Astrocyte (in vitro differentiated cells and primary cell): ENCODE results near the gene SRBD1. TPM values are rescaled to one million over a fixed set of nuclear protein-coding genes. Genes with fewer than 3 reads are reported as not detected.

Experiments
- DNase-seq: peaks from one replicate; pipeline ENCODE4 v3.0.0-alpha.2; 2010; ENCODE audit warnings: low read depth
- FAIRE-seq: peaks from 2 replicates; lab custom pipeline; 2011; peaks lifted over from hg19 to GRCh38; lab: Jason Lieb, UNC
- H2AFZ ChIP-seq: 2 replicates; pipeline ENCODE4 v1.6.0; 2012; ENCODE audit warnings: low read depth, low read length, inconsistent platforms
- H3K27ac ChIP-seq: 2 replicates; pipeline ENCODE4 v1.5.1; 2011; ENCODE audit warnings: low read depth, low read length, inconsistent platforms
- H3K27me3 ChIP-seq: 2 replicates; pipeline ENCODE4 v1.6.0; 2011; ENCODE audit warnings: low read length, inconsistent platforms; ENCODE audit not compliant: insufficient read depth
- H3K36me3 ChIP-seq: 2 replicates; pipeline ENCODE4 v1.5.1; 2011; ENCODE audit warnings: low read length, inconsistent platforms; ENCODE audit not compliant: insufficient read depth
- H3K4me1 ChIP-seq: 2 replicates; pipeline ENCODE4 v1.5.1; 2011; ENCODE audit warnings: low read length, inconsistent platforms; ENCODE audit not compliant: insufficient read depth
- H3K4me2 ChIP-seq: 2 replicates; pipeline ENCODE4 v1.6.0; 2012; ENCODE audit warnings: low read length, inconsistent platforms
- H3K4me3 ChIP-seq: 2 replicates; pipeline ENCODE4 v1.5.1; 2011; ENCODE audit warnings: low read depth, mild to moderate bottlenecking, low read length, inconsistent platforms; ENCODE audit not compliant: insufficient read depth
- H3K79me2 ChIP-seq: 2 replicates; pipeline ENCODE4 v1.6.0; 2012; ENCODE audit warnings: mild to moderate bottlenecking, low read length, inconsistent platforms; ENCODE audit not compliant: insufficient read depth
- H3K9ac ChIP-seq: 2 replicates; pipeline ENCODE4 v1.6.0; 2012; ENCODE audit warnings: mild to moderate bottlenecking, low read length, inconsistent platforms
- H3K9me3 ChIP-seq: 2 replicates; pipeline ENCODE4 v1.5.1; 2012; ENCODE audit warnings: low read depth, mild to moderate bottlenecking, low read length, inconsistent platforms; ENCODE audit not compliant: insufficient read depth
- H4K20me1 ChIP-seq: 2 replicates; pipeline ENCODE4 v1.6.0; 2012; ENCODE audit warnings: low read length, inconsistent platforms; ENCODE audit not compliant: insufficient read depth
- H3K27ac Mint-ChIP-seq: one replicate; pipeline ENCODE4 v1.8.0; 2021; ENCODE audit warnings: mild to moderate bottlenecking, mixed read lengths; ENCODE audit not compliant: unreplicated experiment
- H3K27me3 Mint-ChIP-seq: one replicate; pipeline ENCODE4 v1.8.0; 2021; ENCODE audit warnings: low read depth, mixed read lengths; ENCODE audit not compliant: unreplicated experiment
- H3K36me3 Mint-ChIP-seq: one replicate; pipeline ENCODE4 v1.8.0; 2021; ENCODE audit warnings: low read depth, mixed read lengths; ENCODE audit not compliant: unreplicated experiment
- H3K4me1 Mint-ChIP-seq: one replicate; pipeline ENCODE4 v1.8.0; 2021; ENCODE audit warnings: low read depth, mixed read lengths; ENCODE audit not compliant: unreplicated experiment
- H3K4me3 Mint-ChIP-seq: one replicate; pipeline ENCODE4 v1.8.0; 2021; ENCODE audit warnings: mild to moderate bottlenecking, moderate library complexity, mixed read lengths; ENCODE audit not compliant: unreplicated experiment
- H3K9me3 Mint-ChIP-seq: one replicate; pipeline ENCODE4 v1.8.0; 2021; ENCODE audit warnings: mild to moderate bottlenecking, mixed read lengths; ENCODE audit not compliant: unreplicated experiment
- EZH2 ChIP-seq: IDR thresholded peaks from 2 replicates; pipeline ENCODE4 v1.6.1; 2012; ENCODE audit warnings: mild to moderate bottlenecking, low read length, inconsistent platforms; ENCODE audit not compliant: insufficient read depth
- total RNA-seq: library from RNA; stranded (reverse); gene quantifications from 2 replicates; pipeline ENCODE4 v1.2.1, GENCODE V29; 2021
- TF ChIP-seq, protein P1 (sequence below): IDR thresholded peaks from 2 replicates; pipeline ENCODE4 v1.5.1; 2011; ENCODE audit warnings: low read depth, mild to moderate bottlenecking, inconsistent platforms, low read length, moderate library complexity; ENCODE audit not compliant: insufficient read depth

The SRBD1 gene
- total RNA-seq, 1 donor from 2014 or later, result 9.3 TPM

DNA sequence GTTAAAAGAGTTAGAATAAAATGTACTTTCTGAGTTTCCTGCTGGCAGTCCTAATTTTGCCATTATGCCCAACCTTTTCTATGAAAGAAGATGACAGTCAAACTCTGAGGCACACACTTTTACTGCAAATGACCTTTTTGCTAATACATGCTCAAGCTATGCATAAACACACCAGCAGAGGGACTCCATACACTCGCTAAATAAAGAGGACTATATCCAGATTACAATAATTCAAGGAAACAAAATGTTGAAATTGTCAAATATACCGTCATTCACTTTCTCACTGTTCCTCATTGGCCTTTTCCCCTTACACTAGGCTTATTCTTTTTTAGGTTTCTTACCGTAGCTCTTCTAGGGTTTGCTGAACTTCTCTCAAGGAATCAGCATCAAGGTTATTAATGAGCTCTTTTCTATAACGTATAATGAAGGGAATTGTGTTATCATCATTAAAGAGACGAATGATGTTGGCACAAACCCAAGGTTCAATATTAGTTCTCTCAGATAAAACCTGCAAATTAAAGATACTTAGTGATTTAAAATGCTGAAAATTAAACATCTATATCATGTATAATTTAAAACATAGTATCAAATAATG is 25.7 kb downstream of the SRBD1 start:
- DNase-seq (no peak), FAIRE-seq (peak; percentile 86)
- H3K4me3 ChIP-seq, result no peak overlapping the region
- peaks cover 5% of the 10 kb centered on the region for H3K79me2 ChIP-seq
- H3K4me3 Mint-ChIP-seq, result no peak overlapping the region
- no peaks in the 10 kb centered on the region for H3K36me3 ChIP-seq
- TF ChIP-seq, protein P1, sequence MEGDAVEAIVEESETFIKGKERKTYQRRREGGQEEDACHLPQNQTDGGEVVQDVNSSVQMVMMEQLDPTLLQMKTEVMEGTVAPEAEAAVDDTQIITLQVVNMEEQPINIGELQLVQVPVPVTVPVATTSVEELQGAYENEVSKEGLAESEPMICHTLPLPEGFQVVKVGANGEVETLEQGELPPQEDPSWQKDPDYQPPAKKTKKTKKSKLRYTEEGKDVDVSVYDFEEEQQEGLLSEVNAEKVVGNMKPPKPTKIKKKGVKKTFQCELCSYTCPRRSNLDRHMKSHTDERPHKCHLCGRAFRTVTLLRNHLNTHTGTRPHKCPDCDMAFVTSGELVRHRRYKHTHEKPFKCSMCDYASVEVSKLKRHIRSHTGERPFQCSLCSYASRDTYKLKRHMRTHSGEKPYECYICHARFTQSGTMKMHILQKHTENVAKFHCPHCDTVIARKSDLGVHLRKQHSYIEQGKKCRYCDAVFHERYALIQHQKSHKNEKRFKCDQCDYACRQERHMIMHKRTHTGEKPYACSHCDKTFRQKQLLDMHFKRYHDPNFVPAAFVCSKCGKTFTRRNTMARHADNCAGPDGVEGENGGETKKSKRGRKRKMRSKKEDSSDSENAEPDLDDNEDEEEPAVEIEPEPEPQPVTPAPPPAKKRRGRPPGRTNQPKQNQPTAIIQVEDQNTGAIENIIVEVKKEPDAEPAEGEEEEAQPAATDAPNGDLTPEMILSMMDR, result peak; percentile 84
- no peak for TF ChIP-seq EZH2
- H3K27me3 Mint-ChIP-seq, result no peaks in the 10 kb centered on the region
- H3K9ac ChIP-seq, result no peak overlapping the region
- H3K36me3 Mint-ChIP-seq, result no peaks in the 10 kb centered on the region
- no peaks in the 10 kb centered on the region for H3K27me3 ChIP-seq
- peaks cover 19% of the 10 kb centered on the region for H4K20me1 ChIP-seq
- no peak overlapping the region for H2AFZ ChIP-seq
- H3K4me2 ChIP-seq, result no peak overlapping the region
- no peaks in the 10 kb centered on the region for H3K9me3 Mint-ChIP-seq
- H3K27ac Mint-ChIP-seq, result no peak overlapping the region
- no peaks in the 10 kb centered on the region for H3K4me1 Mint-ChIP-seq
- H3K27ac ChIP-seq, result no peak overlapping the region
- H3K4me1 ChIP-seq, result no peaks in the 10 kb centered on the region
- no peaks in the 10 kb centered on the region for H3K9me3 ChIP-seq

DNA sequence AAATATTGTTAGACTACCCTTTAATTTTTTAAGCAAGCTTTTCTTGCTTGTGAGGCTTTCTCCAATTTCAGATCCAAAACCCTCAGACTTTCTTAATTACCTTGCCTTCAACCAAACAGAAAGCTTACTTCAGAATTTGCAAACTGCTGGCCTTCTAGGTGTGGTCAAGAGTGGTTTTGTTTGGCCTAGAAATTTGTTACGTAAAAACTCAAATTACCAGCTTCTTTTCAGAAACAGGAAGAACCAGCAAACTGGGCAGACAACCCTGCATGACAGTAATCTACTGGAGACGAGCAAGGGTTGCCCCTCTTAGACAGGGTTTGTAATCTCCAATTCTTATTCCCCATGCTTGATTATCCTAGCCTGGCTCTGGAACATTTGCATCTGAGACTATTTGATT is 27.1 kb downstream of the SRBD1 start:
- Histone ChIP-seq H4K20me1 (peaks cover 15% of the 10 kb centered on the region), H3K36me3 (no peaks in the 10 kb centered on the region), H3K4me3 (no peak overlapping the region), H3K27me3 (no peaks in the 10 kb centered on the region), H2AFZ (no peak overlapping the region), H3K9me3 (no peaks in the 10 kb centered on the region), H3K9ac (no peak overlapping the region), H3K4me1 (no peaks in the 10 kb centered on the region), H3K4me2 (no peak overlapping the region), H3K27ac (no peak overlapping the region), H3K79me2 (peaks cover 5% of the 10 kb centered on the region)
- no peak overlapping the region for H3K27ac Mint-ChIP-seq
- H3K4me1 Mint-ChIP-seq, result no peaks in the 10 kb centered on the region
- no peak for FAIRE-seq
- no peak for TF ChIP-seq EZH2
- TF ChIP-seq, protein P1, result no peak
- H3K9me3 Mint-ChIP-seq, result no peaks in the 10 kb centered on the region
- no peak for DNase-seq
- no peaks in the 10 kb centered on the region for H3K36me3 Mint-ChIP-seq
- no peak overlapping the region for H3K4me3 Mint-ChIP-seq
- no peaks in the 10 kb centered on the region for H3K27me3 Mint-ChIP-seq

DNA sequence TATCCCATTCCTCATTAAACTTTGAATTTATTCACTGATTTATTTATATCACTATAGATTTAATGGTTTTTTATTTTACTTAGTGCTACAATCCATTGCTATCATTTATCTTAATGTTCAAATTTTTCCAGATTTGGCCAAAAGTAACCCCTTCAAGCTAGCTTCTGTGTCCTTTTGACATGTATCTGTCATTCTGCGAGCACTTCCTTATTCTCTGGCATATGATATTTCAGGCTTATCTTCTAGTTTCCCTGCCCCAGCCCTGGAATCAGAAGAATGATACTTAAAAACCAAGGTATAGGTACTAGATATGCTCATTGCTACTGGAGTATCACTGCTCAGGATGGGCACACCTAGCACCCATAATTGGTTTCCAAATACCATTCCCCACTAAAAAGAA is 28.5 kb downstream of the SRBD1 start:
- no peaks in the 10 kb centered on the region for H3K27me3 Mint-ChIP-seq
- Histone ChIP-seq H3K27me3 (no peaks in the 10 kb centered on the region), H3K9me3 (no peaks in the 10 kb centered on the region), H3K79me2 (peaks cover 2% of the 10 kb centered on the region), H3K9ac (no peak overlapping the region), H3K4me1 (no peaks in the 10 kb centered on the region), H3K36me3 (no peaks in the 10 kb centered on the region), H3K4me2 (no peak overlapping the region), H2AFZ (no peak overlapping the region), H3K27ac (no peak overlapping the region), H3K4me3 (no peak overlapping the region), H4K20me1 (peaks cover 9% of the 10 kb centered on the region)
- no peak for FAIRE-seq
- H3K27ac Mint-ChIP-seq, result no peak overlapping the region
- no peaks in the 10 kb centered on the region for H3K9me3 Mint-ChIP-seq
- peaks cover 4% of the 10 kb centered on the region for H3K4me1 Mint-ChIP-seq
- no peak for TF ChIP-seq EZH2
- TF ChIP-seq, protein P1, result no peak
- H3K36me3 Mint-ChIP-seq, result no peaks in the 10 kb centered on the region
- DNase-seq, result no peak
- H3K4me3 Mint-ChIP-seq, result no peak overlapping the region
